Measurements from ENCODE around the gene HK1. TPM values are rescaled to one million over a fixed set of nuclear protein-coding genes. Genes with fewer than 3 reads are reported as not detected.

Gene HK1
- total RNA-seq, 4 donors from 2014 or later: 119 to 142 (median 141) TPM

- Histone ChIP-seq H3K27ac (peak overlapping the region; percentile 83), H3K4me1 (peaks cover 64% of the 10 kb centered on the region), H3K27me3 (no peaks in the 10 kb centered on the region), H3K9me3 (no peaks in the 10 kb centered on the region), H3K4me3 (no peak overlapping the region), H3K36me3 (peaks cover 19% of the 10 kb centered on the region)
- 96% methylated on average over 2 of the region's 2 CpGs for WGBS
- TF ChIP-seq POLR2AphosphoS5 (IDR thresholded peaks at IDR 0.05) (no peak), EP300 (IDR thresholded peaks at IDR 0.05) (no peak)
- no peak for DNase-seq (ENCODE audit: low spot score in 2 of 2)
Observed at GRCh38 chr10:69361303-69361614, 83.0 kb downstream of the HK1 start.

- H3K4me3 ChIP-seq: no peak overlapping the region
- 40% methylated on average over 13 of the region's 13 CpGs for WGBS
- TF ChIP-seq POLR2AphosphoS5 (IDR thresholded peaks at IDR 0.05) (no peak), EP300 (IDR thresholded peaks at IDR 0.05) (no peak), POLR2A (IDR thresholded peaks at IDR 0.05) (no peak)
- TF ChIP-seq, protein P1, sequence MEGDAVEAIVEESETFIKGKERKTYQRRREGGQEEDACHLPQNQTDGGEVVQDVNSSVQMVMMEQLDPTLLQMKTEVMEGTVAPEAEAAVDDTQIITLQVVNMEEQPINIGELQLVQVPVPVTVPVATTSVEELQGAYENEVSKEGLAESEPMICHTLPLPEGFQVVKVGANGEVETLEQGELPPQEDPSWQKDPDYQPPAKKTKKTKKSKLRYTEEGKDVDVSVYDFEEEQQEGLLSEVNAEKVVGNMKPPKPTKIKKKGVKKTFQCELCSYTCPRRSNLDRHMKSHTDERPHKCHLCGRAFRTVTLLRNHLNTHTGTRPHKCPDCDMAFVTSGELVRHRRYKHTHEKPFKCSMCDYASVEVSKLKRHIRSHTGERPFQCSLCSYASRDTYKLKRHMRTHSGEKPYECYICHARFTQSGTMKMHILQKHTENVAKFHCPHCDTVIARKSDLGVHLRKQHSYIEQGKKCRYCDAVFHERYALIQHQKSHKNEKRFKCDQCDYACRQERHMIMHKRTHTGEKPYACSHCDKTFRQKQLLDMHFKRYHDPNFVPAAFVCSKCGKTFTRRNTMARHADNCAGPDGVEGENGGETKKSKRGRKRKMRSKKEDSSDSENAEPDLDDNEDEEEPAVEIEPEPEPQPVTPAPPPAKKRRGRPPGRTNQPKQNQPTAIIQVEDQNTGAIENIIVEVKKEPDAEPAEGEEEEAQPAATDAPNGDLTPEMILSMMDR (IDR thresholded peaks at IDR 0.05): no peak
- H3K27ac ChIP-seq: peak overlapping the region; percentile 83
- DNase-seq (ENCODE audit: low spot score in 2 of 2): no peak
- H3K27me3 ChIP-seq: no peaks in the 10 kb centered on the region
- peaks cover 28% of the 10 kb centered on the region for H3K36me3 ChIP-seq
- H3K9me3 ChIP-seq: no peaks in the 10 kb centered on the region
- peaks cover 75% of the 10 kb centered on the region for H3K4me1 ChIP-seq
Observed at GRCh38 chr10:69362471-69362954, 84.2 kb downstream of the HK1 start.

DNA sequence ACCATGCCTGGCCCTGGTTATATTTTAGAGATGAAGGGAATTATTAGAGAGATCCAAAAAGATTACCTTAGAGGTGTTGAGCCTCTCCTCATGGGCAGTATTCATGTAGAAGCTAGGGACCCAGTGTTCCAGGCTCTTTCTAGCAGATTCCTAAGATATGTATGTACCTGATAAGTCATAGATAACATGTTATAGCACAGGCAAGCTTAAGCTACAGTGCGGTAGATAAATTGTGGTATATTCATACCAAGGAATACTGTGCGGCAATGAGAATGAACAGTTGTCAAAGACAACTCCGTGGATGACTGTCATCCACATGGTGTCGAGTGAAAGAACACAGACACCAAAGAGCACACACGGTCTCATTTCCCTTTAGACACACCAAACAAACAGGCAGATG, 85.4 kb downstream of the HK1 start:
- H3K4me3 ChIP-seq: no peak overlapping the region
- no peak for TF ChIP-seq POLR2A (IDR thresholded peaks at IDR 0.05)
- no peak for TF ChIP-seq EP300 (IDR thresholded peaks at IDR 0.05)
- TF ChIP-seq POLR2AphosphoS5 (IDR thresholded peaks at IDR 0.05): no peak
- TF ChIP-seq, protein P1 (IDR thresholded peaks at IDR 0.05): no peak
- H3K4me1 ChIP-seq: peaks cover 66% of the 10 kb centered on the region
- H3K27me3 ChIP-seq: no peaks in the 10 kb centered on the region
- 91% methylated on average over 5 of the region's 5 CpGs for WGBS
- peaks cover 35% of the 10 kb centered on the region for H3K36me3 ChIP-seq
- H3K27ac ChIP-seq: peak overlapping the region; percentile 83
- H3K9me3 ChIP-seq: no peaks in the 10 kb centered on the region
- no peak for DNase-seq (ENCODE audit: low spot score in 2 of 2)

DNA sequence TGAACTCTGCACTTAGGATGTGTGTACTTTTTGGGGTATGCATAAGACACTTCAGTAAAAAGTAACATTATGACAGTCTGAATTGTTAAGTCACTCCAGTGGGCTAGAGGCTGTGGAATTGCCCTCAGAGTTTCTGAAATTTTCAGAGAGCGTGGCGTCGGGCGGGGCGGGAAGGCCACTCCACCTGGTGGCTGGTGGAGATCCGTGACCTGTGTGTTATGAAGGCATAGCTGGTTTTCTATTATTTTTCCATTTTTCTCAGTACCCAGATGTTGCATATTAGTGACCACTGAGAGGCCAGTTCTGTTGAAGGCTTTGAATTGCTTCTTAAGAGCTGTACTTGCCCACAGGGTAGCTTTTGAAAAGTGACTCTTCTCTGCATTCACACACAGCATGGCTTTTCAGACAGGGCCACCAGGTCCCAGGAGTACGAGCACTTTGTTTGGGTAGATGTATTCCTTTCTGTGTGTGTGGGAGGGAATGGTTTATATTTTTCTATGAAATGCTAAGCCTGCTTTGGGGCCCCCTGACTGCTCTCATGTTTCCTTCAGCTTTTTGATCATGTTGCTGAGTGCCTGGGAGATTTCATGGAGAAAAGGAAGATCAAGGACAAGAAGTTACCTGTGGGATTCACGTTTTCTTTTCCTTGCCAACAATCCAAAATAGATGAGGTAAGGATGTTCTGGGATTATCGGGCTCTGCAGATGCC, 86.1 kb downstream of the HK1 start:
- no peak for DNase-seq (ENCODE audit: low spot score in 2 of 2)
- Histone ChIP-seq H3K4me3 (no peak overlapping the region), H3K27ac (no peak overlapping the region), H3K36me3 (peaks cover 42% of the 10 kb centered on the region), H3K27me3 (no peaks in the 10 kb centered on the region), H3K4me1 (peaks cover 59% of the 10 kb centered on the region), H3K9me3 (no peaks in the 10 kb centered on the region)
- 79% methylated on average over 9 of the region's 9 CpGs for WGBS
- TF ChIP-seq EP300 (IDR thresholded peaks at IDR 0.05): no peak

DNA sequence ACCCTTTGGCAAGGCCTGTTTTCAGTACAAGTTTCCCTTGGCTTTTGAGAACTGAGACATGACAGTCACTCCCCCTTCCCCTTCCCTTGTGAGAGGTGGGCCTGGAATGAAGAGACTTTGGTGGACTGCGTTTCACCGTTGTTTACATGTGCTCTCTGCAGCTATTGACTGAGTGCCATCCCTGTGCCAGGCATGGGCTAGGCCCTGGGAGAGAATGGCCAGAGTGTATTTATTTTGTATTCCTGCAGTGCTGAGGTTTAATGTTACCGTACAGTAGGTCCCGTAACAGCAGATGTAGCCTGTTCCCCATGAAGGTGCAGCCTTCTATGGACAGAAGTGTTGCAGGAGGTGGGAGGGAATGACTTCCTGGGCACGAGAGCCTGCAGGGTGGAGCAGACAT, 88.4 kb downstream of the HK1 start:
- 84% methylated on average over 5 of the region's 5 CpGs for WGBS
- Histone ChIP-seq H3K4me3 (no peak overlapping the region), H3K27ac (no peak overlapping the region), H3K27me3 (no peaks in the 10 kb centered on the region), H3K9me3 (no peaks in the 10 kb centered on the region), H3K36me3 (peaks cover 57% of the 10 kb centered on the region), H3K4me1 (peaks cover 35% of the 10 kb centered on the region)
- DNase-seq (ENCODE audit: low spot score in 2 of 2): no peak
- no peak for TF ChIP-seq POLR2AphosphoS5 (IDR thresholded peaks at IDR 0.05)
- no peak for TF ChIP-seq POLR2A (IDR thresholded peaks at IDR 0.05)
- TF ChIP-seq, protein P1 (IDR thresholded peaks at IDR 0.05): no peak
- TF ChIP-seq EP300 (IDR thresholded peaks at IDR 0.05): no peak

GRCh38 chr10:69367469-69367868, 89.2 kb downstream of the HK1 start:
- WGBS: 72% methylated on average over 4 of the region's 4 CpGs
- no peak overlapping the region for H3K27ac ChIP-seq
- TF ChIP-seq POLR2A (IDR thresholded peaks at IDR 0.05): no peak
- TF ChIP-seq, protein P1 (IDR thresholded peaks at IDR 0.05): no peak
- H3K4me3 ChIP-seq: no peak overlapping the region
- H3K27me3 ChIP-seq: no peaks in the 10 kb centered on the region
- no peak for DNase-seq (ENCODE audit: low spot score in 2 of 2)
- peaks cover 30% of the 10 kb centered on the region for H3K4me1 ChIP-seq
- H3K36me3 ChIP-seq: peaks cover 57% of the 10 kb centered on the region
- no peaks in the 10 kb centered on the region for H3K9me3 ChIP-seq

Data from suprapubic skin (tissue), 4 donors.